ENCODE results near the gene DGKG.

DNA sequence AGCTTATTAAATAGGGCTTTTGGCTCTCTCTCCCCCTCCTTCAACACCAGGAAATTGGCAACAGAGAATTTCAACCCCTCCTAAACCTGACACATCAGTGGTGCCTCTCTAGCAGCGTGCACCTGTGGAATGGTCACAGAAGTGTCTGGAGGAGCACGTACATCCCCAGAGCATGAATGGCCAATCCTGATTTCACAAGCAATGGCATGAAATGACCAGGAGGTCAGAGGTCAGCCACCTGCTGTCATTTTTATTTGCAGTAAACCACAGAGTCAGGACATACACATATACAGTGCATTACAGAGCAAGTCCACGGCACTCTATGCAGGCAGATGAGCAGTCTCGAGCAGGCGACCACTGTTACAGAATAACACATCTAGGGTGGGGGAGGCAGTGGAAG lies 228.1 kb downstream of the DGKG start:
- TF ChIP-seq POLR2A (IDR thresholded peaks at IDR 0.05; ENCODE audit: low read length): no peak
- TF ChIP-seq GATA1 (IDR thresholded peaks at IDR 0.05; ENCODE audit: low read depth, low read length): no peak
